PC-3 (cell line): ENCODE results near the gene ZFHX3. TPM values are rescaled to one million over a fixed set of nuclear protein-coding genes. Genes with fewer than 3 reads are reported as not detected.
A peak's percentile ranks its signal among the peaks of the same experiment; 100 is the strongest.

ENCODE experiments used
- ATAC-seq: fragments of 200-7000 bp; cut with Tn5 transposase; 2 replicates; pipeline ENCODE4 v1.9.1; 2020; ENCODE audit warnings: mild to moderate bottlenecking, moderate library complexity
- BruUV-seq: library from RNA; stranded (reverse); fragments of 400-500 nt; replicated peaks from 2 replicates; lab custom pipeline; 2021; lab: Mats Ljungman, UMichigan
- CTCF ChIA-PET: fragments of 300-600 bp; sonication (Branson Sonifier 250); formaldehyde crosslinking; loops from one replicate; lab custom pipeline; 2022; ENCODE audit warnings: antibody characterized with exemption; lab: Charles Lee
- POLR2A ChIA-PET: fragments of 300-600 bp; sonication (Branson Sonifier 250); formaldehyde crosslinking; loops from one replicate; lab custom pipeline; 2022; ENCODE audit warnings: antibody characterized with exemption; ENCODE audit not compliant: unreplicated experiment; lab: Charles Lee
- DNase-seq: peaks from one replicate; pipeline ENCODE4 v3.0.0-alpha.2; 2015
- H2AFZ ChIP-seq: fragments of 300-600 bp; sonication (generic); 2 replicates; pipeline ENCODE4 v1.6.0; 2016; ENCODE audit warnings: antibody characterized with exemption, low read length
- H3F3A ChIP-seq: fragments of 300-600 bp; sonication (generic); one replicate; pipeline ENCODE4 v1.6.0; 2017; ENCODE audit warnings: antibody characterized with exemption, low read length, control low read depth, mild to moderate bottlenecking; ENCODE audit not compliant: unreplicated experiment
- H3K27ac ChIP-seq: fragments of 300-600 bp; sonication (generic); 2 replicates; pipeline ENCODE4 v1.5.1; 2016; ENCODE audit warnings: mild to moderate bottlenecking, low read length
- H3K27me3 ChIP-seq: fragments of 300-600 bp; sonication (generic); 2 replicates; pipeline ENCODE4 v1.6.1; 2016; ENCODE audit warnings: low read length, mixed read lengths
- H3K36me3 ChIP-seq: fragments of 300-600 bp; sonication (generic); 2 replicates; pipeline ENCODE4 v1.6.1; 2016; ENCODE audit warnings: low read depth, mixed run types, low read length, mixed read lengths
- H3K4me1 ChIP-seq: fragments of 300-600 bp; sonication (generic); 2 replicates; pipeline ENCODE4 v1.5.1; 2016; ENCODE audit warnings: low read length; ENCODE audit not compliant: insufficient read depth
- H3K4me2 ChIP-seq: fragments of 300-600 bp; sonication (generic); 2 replicates; pipeline ENCODE4 v1.6.0; 2016; ENCODE audit warnings: low read length
- H3K4me3 ChIP-seq: fragments of 300-600 bp; sonication (generic); 2 replicates; pipeline ENCODE4 v1.5.1; 2016; ENCODE audit warnings: mild to moderate bottlenecking, low read length, mixed read lengths
- H3K79me2 ChIP-seq: fragments of 300-600 bp; sonication (generic); 2 replicates; pipeline ENCODE4 v1.6.1; 2017; ENCODE audit warnings: low read length, mixed read lengths
- H3K9ac ChIP-seq: fragments of 300-600 bp; sonication (generic); 2 replicates; pipeline ENCODE4 v1.6.0; 2016; ENCODE audit warnings: mild to moderate bottlenecking, low read length
- H3K9me2 ChIP-seq: fragments of 300-600 bp; sonication (generic); replicated peaks from 2 replicates; pipeline ENCODE4 v1.6.1; 2016; ENCODE audit warnings: mixed run types, low read length, mixed read lengths
- H3K9me3 ChIP-seq: fragments of 300-600 bp; sonication (generic); 2 replicates; pipeline ENCODE4 v1.6.1; 2016; ENCODE audit warnings: low read length, mixed read lengths
- H4K20me1 ChIP-seq: fragments of 300-600 bp; sonication (generic); 2 replicates; pipeline ENCODE4 v1.6.1; 2016; ENCODE audit warnings: low read length, mixed read lengths
- EZH2 ChIP-seq: fragments of 300-600 bp; sonication (generic); IDR thresholded peaks from one replicate; pipeline ENCODE4 v1.6.1; 2017; ENCODE audit warnings: antibody characterized with exemption, mild to moderate bottlenecking, low read length; ENCODE audit not compliant: unreplicated experiment
- EZH2phosphoT487 ChIP-seq: fragments of 300-600 bp; sonication (generic); IDR thresholded peaks from 2 replicates; pipeline ENCODE4 v1.6.1; 2018; ENCODE audit warnings: mild to moderate bottlenecking, antibody characterized with exemption, low read length, borderline replicate concordance
- intact Hi-C: fragments of 100-400 bp; cut with micrococcal nuclease; formaldehyde crosslinking; loops from 2 replicates; pipeline ENCODE4 v1.9.0; 2023
- total RNA-seq: library from RNA; depleted of rRNA; stranded (reverse); fragments of >200 nt; gene quantifications from 2 replicates; pipeline ENCODE4 v1.2.3, GENCODE V29; 2014
- TF ChIP-seq, protein P1 (sequence below): fragments of 300-600 bp; sonication (generic); conservative IDR thresholded peaks from 2 replicates; pipeline ENCODE4 v1.5.1; 2017; ENCODE audit warnings: antibody characterized with exemption, low read depth, mild to moderate bottlenecking, low read length

Gene ZFHX3
- total RNA-seq, 1 experiment from 2014 or later = 3.5 TPM

DNA sequence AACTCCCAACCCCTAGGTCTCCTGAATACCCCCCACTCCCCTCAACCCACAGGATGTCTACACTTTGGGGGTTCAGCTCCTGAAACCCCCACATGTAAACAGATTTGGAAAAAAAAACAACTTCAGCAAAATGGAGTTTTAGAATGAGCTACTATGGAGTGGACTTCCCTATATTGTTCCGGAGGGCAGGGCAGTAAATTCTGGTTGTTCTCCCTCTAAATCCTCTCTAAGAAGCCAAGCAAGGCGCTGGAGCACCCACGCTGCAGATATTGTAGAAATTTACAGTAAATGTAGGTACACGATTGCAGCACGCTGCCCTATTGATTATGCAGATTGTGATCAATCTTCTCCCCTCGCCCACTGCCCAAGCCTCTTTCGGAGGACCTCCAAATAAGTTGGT lies 8.5 kb upstream of the ZFHX3 start:
- intact Hi-C loops = loop anchor here (2.0 to 10.0 kb wide), 2 partner anchors 26 to 392 kb away; no protein-coding TSS in a partner anchor
- peak overlapping the region; percentile 96 for H3K27ac ChIP-seq
- TF ChIP-seq EZH2phosphoT487 (no peak), EZH2 (no peak)
- TF ChIP-seq, protein P1, sequence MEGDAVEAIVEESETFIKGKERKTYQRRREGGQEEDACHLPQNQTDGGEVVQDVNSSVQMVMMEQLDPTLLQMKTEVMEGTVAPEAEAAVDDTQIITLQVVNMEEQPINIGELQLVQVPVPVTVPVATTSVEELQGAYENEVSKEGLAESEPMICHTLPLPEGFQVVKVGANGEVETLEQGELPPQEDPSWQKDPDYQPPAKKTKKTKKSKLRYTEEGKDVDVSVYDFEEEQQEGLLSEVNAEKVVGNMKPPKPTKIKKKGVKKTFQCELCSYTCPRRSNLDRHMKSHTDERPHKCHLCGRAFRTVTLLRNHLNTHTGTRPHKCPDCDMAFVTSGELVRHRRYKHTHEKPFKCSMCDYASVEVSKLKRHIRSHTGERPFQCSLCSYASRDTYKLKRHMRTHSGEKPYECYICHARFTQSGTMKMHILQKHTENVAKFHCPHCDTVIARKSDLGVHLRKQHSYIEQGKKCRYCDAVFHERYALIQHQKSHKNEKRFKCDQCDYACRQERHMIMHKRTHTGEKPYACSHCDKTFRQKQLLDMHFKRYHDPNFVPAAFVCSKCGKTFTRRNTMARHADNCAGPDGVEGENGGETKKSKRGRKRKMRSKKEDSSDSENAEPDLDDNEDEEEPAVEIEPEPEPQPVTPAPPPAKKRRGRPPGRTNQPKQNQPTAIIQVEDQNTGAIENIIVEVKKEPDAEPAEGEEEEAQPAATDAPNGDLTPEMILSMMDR = no peak
- H3K27me3 ChIP-seq = no peaks in the 10 kb centered on the region
- no TSS peak for BruUV-seq
- no peak overlapping the region; the same call in 1 of the 2 replicates for H2AFZ ChIP-seq
- H3K4me2 ChIP-seq = peak overlapping the region; percentile 100
- no peaks in the 10 kb centered on the region for H4K20me1 ChIP-seq
- ATAC-seq (no peak), DNase-seq (no peak)
- peak overlapping the region; percentile 91 for H3K9ac ChIP-seq
- POLR2A ChIA-PET = interaction anchor here (0.6 kb wide), 2 partner anchors 125 to 137 kb away, joined by 3 read pairs; no protein-coding TSS in a partner anchor
- no peaks in the 10 kb centered on the region for H3F3A ChIP-seq
- H3K4me3 ChIP-seq = peak overlapping the region; percentile 85
- CTCF ChIA-PET = interaction anchor here (0.5 to 0.7 kb wide), 3 partner anchors 66 to 273 kb away, joined by 3 to 14 read pairs (median 3); no protein-coding TSS in a partner anchor
- H3K4me1 ChIP-seq = peaks cover 67% of the 10 kb centered on the region
- H3K9me2 ChIP-seq = no peaks in the 10 kb centered on the region
- peaks cover 73% of the 10 kb centered on the region for H3K79me2 ChIP-seq
- no peaks in the 10 kb centered on the region for H3K36me3 ChIP-seq
- no peaks in the 10 kb centered on the region for H3K9me3 ChIP-seq

DNA sequence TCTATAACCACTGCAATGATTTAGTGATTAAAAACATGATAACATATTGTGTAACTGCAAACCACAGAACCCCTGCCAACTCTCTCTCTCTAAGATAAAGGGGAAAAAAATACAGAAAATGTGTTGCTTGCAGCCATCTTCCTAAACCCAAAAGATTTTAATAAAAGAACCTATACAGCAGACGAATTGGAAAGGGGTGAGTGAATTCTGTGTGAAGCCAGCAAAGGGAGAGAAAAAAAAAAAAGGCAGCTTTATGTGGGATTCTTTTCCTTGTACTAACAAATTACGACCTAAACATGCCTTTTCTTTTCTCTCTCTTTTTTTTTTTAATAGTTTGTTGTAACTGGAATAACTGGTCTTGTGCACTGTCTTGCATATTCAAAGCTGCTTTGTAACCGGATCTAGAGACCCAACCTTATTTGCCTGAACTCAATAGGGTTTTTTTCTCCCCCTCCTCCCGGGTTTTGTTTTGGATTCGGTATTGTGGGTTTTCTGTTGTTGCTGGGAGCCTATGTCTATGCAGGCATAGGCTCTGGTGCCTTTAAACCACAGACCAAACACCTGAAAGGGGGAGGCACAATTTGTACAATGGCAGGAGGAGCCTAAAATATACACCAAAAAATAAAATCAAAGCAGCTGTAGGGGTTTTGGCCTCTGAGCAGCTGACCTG lies 7.0 kb upstream of the ZFHX3 start:
- H4K20me1 ChIP-seq = no peaks in the 10 kb centered on the region

More for the DNA sequence above, 7.0 kb upstream of the ZFHX3 start:
- peak; percentile 6 for ATAC-seq
- Histone ChIP-seq H3K4me2 (peak overlapping the region; percentile 100), H3F3A (no peaks in the 10 kb centered on the region), H3K4me1 (peaks cover 64% of the 10 kb centered on the region), H2AFZ (0 out of 2 replicates have a peak overlapping the region, but pooled peaks have one; percentile 24), H3K9ac (peak overlapping the region; percentile 91), H3K36me3 (no peaks in the 10 kb centered on the region), H3K27me3 (no peaks in the 10 kb centered on the region), H3K9me3 (no peaks in the 10 kb centered on the region), H3K9me2 (no peaks in the 10 kb centered on the region), H3K79me2 (peaks cover 81% of the 10 kb centered on the region), H3K4me3 (peak overlapping the region; percentile 85), H3K27ac (peak overlapping the region; percentile 96)
- no peak for TF ChIP-seq EZH2
- TF ChIP-seq, protein P1 = no peak
- no peak for TF ChIP-seq EZH2phosphoT487
- intact Hi-C loops = loop anchor here (10.0 kb wide), 1 partner anchor 390 kb away; no protein-coding TSS in a partner anchor
- ChIA-PET CTCF (no interaction called here), POLR2A (interaction anchor here (0.5 kb wide), 1 partner anchor 50 kb away, joined by 4 read pairs; no protein-coding TSS in a partner anchor)
- no TSS peak for BruUV-seq
- peak; percentile 77 for DNase-seq
